Ramos (cell line): ENCODE measurements around the gene GCDH.
"Not testable (repeated sequence)": the region's sequence is repeated elsewhere in the genome, so short reads cannot be mapped to it uniquely, and the experiment has no call there.

Experiments
- in situ Hi-C: fragments of 300-500 bp; cut with MboI; formaldehyde crosslinking; loops from one replicate; pipeline ENCODE4 v1.14.3; 2022; ENCODE audit warnings: low sequenced_read_pairs; ENCODE audit not compliant: unreplicated experiment

Gene GCDH

DNA sequence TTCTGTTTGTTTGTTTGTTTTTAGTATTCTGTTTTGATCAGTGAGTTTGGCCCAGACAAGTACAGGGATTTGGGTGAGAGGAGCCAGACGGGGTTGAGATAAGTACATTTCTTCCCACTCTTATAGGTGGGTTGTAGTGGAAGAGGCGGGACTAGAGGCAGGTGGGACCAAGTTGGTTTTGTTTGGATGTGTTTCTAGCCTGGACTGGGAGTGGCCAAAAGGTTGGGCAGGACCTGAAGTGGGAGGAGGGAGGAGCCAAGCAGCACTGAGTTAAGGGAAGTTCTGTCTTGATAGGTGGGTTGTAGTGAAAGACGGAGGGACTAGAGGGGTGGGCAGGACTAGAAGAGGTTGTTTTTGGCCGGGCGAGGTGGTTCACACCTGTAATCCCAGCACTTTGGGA lies 18.7 kb upstream of the GCDH start:
- in situ Hi-C loops = no loop called here

DNA sequence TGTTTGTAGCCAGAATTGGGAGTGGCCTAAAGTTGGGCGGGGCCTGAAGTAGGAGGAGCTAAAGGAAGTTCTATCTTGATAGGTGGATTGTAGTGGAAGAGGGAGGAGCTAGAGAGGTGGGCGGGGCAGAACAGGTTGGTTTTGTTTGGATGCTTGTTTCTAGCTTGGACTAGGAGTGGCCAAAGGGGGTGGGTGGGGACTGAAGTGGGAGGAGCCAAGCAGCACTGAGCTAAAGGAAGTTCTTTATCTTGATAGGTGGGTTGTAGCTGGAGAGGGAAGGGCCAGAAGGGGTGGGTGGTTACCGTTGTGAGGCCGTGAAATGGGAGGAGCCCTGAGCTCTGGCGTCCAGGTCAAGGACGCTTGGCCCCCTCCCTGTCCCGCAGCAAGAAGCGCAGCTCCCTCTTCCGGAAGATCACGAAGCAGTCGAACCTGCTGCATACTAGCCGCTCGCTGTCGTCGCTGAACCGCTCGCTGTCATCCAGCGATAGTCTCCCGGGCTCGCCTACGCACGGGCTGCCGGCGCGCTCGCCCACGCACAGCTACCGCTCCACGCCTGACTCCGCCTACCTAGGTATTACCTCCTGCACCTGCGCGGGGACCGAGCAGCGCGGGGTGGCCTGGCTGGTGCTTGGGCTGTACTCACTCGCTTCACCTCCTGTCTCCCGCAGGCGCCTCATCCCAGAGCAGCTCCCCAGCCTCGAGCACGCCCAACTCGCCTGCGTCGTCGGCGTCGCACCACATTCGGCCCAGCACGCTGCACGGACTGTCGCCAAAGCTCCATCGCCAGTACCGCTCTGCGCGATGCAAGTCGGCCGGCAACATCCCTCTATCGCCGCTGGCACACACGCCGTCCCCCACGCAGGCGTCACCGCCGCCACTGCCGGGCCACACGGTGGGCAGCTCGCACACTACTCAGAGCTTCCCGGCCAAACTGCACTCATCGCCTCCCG lies 17.7 kb upstream of the GCDH start:
- in situ Hi-C loops = no loop called here

DNA sequence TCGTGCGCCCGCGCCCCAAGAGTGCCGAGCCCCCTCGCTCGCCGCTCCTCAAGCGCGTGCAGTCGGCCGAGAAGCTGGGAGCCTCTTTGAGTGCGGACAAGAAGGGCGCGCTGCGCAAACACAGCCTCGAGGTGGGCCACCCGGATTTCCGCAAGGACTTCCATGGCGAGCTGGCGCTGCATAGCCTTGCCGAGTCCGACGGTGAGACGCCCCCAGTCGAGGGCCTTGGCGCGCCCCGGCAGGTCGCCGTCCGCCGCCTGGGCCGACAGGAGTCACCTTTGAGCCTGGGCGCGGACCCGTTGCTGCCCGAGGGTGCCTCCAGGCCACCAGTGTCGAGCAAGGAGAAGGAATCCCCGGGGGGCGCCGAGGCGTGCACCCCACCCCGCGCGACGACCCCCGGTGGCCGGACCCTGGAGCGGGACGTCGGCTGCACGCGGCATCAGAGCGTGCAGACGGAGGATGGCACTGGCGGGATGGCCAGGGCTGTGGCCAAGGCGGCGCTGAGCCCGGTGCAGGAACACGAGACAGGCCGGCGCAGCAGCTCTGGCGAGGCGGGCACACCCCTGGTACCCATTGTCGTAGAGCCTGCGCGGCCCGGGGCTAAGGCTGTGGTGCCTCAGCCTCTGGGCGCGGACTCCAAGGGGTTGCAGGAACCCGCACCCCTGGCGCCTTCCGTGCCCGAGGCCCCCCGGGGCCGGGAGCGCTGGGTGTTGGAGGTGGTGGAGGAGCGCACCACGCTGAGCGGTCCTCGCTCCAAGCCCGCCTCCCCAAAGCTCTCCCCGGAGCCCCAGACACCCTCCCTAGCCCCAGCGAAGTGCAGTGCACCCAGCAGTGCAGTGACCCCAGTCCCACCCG lies 16.8 kb upstream of the GCDH start:
- in situ Hi-C loops = no loop called here

DNA sequence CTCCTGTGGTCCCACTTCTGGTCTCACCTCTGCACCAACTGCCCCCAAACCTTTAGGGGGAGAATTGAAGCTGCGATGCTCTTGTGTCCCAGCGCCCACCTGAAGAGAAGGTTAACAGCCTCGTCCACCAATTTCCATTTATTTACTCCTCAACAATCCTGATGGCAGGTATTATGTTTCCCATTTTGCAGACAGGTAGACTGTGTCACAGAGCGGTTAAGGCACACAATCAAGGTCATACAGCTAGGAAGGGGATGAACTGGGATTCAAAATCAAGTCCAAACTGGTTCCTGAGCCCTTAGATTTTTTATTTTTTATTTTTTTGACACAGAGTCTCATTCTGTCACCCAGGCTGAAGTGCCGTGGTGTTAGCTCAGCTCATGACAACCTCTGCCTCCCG lies 15.9 kb upstream of the GCDH start:
- in situ Hi-C loops = no loop called here

DNA sequence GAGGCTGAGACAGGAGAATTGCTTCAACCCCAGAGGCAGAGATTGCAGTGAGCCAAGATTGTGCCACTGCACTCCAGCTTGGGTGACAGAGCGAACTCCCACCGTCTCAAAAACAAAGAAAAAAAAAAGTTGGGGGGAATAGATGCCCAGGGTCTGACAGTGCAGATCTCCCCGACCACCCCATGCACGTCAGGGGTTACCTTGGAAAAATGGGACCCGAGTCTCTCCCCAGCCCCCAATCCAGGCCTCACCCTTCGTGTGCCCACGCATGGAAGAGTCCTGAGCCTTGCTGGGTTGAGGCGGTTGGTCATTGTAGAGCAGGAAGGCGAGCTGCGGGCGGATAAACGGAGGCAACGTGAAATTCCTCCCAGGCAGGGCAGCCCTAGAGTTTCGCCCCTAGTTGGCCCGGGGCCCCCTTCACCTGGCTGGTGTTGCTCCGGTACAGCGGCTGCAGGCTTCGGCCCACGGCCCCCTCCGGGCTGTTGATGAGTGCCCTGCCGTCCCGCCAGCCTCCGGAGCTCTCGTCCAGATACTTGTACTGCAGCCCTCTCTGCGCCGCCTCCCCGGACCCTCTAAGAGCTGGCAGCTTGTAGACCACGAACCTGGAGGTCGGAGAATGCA lies 10.3 kb upstream of the GCDH start:
- in situ Hi-C loops = no loop called here

DNA sequence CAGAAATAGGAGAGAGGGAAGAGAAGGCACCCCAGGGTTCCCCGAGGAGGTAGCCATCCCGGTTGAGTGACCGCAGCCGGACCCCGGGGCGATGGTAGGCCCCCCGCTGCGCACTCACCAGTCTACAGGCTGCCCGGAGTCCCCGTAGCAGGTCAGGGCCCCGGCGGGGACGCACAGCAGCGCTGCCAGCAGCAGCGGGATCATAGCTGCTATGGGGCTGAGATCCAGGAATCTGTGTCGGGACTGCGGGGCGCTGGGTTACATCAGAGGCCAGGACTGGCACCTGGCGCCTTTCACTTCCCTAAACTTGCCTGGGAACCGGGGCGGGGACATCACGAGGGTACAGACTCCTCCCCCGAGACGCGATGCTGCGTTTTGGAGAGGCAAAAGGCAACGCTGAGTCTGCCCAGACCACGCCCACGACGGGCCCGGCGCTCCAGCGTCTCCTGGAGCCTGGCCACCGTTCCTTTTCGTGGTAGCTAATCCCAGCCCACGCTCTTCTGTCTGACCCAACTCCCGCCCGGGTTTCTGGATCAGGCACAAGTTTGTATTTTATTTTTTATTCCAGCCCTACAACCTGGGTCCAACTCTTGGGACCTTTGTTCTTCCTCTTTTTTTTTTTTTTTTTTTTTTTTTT lies 9.7 kb upstream of the GCDH start, which contains the start of gene DNASE2:
DNASE2 (minus strand) TSS at position 278 of the 637 bp plus-strand sequence; CDS start at position 204, 74 bp downstream.
- in situ Hi-C loops = no loop called here

DNA sequence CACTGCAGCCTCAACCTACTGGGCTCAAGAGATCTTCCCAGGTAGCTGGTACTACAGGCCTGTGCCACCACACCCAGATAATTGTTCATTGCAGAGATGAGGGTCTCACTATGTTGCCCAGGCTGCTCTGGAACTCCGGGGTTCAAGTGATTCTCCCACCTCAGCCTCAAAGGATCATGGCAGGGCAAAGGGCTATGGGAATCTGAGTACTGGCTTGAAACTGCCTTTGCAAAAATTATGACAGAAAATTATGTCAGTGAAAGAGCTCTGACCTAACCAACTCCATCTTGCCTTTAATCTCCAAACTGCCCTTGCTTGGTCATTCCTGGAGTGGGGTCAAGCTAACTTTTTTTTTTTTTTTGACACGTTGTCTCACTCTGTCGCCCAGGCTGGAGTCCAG lies 8.4 kb upstream of the GCDH start:
- in situ Hi-C loops = no loop called here

DNA sequence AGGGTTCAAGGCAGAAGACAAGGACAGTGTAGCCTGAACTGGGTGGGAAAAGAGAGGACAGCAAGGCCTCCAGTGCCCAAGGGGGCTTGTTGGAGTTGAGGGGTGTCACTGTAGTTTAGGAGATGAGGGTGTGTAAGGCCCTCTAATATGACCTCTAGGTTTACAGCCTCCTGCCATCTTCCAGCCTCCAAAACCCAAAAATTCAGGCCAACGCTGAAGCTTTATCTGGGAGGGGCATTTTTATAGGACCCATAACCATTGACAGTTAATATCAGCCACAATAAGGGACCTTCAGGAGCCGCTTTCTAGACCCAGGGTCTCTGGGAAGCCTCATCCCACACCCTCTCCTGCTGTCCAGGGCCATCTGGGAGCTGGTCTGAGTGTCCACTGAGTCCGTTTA lies 6.8 kb upstream of the GCDH start:
- in situ Hi-C loops = no loop called here

DNA sequence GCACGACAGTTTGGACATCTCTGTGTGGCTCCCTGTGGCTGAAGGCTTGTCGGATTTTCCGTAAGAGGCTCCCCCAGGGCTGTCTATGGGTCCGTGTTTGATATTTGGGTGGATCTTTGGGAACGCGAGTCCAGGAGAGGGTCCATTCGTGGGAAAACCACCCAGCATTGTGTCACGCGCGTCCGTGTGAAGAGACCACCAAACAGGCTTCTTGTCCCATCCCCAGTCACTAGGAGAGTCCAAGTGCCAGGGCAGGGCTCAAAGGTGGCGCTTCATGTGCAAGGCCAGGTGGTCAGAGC lies 6.4 kb upstream of the GCDH start:
- in situ Hi-C loops = no loop called here

DNA sequence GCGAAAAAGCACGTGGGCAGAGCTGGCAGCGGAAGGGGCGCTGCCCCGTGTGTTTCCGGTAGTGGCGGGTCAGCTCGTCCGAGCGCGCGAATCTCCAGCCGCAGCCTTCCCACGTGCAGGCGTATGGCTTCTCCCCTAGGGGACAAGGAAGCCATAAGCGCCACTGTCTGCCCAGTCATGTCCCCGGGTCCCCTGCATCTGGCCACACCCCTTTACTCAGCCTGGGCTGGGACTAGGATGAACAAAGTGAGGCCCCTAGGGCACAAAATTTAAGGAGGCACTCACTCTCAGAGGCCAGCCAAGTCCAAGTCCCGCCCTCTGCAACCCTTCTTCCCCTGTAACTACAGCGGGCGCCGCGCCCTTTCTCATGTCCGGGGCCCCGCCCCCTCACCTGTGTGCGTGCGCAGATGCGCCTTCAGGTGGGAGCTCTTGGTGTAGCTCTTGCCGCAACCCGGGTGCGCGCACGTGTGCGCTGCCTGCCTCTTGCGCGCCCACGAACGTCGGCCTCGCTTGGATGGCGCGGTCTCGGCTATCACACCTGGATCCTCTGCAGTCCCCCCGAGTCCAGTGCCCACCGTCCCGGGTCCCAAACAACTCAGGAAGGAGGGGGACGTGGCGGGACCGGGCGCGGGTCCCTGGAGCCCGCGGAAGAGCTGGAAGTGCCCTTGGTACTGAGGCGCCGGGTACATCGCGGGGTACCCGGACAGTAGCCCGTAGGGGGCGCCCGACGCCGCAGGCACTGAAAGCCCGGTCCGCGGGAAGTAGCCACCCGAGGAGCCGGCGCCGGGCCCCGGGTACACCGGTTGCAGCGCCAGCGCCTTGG lies 5.8 kb upstream of the GCDH start:
- in situ Hi-C loops = no loop called here

DNA sequence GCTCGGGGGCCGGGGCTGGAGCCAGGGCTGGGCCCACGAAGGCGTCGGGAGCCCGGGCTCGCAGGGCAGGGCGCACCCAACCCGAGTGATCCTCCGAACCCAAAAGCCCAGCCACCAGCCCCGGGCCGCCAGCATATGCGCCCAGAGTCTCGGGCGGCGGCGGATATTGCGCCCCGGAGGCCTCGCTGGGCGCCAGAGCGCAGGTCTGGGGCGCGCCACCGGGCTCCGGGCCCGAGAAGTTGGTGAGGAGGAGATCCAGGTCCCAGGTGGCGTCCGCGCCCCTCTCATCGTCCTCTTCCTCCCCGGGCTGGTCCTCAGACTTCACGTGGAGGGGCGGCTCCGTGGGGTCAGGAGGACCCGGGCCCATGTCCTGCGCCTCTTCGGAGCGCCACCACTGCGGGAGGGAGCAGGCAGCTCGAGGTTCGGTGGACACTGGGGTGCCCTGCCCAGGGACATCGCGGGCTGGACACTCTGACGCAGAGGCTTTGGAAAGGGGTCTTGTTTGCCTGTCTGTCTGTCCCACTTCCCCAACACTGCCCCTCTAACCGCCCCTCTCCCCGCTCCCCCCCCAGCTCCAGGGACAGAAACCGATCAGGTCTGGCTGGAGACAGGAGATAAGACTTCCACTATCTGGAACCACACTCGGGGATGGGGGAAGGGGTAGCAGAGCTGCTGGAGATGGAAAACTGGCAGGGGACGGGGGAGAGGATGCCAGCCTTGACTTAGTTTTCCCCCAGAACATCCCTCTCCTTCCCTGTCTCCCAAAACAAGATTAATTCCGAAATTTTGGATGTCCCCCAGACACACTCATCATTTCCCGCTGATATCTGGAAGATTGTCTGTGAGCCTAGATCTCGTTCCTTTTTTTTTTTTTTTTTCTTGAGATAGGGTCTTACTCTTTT lies 5.0 kb upstream of the GCDH start:
- in situ Hi-C loops = no loop called here

DNA sequence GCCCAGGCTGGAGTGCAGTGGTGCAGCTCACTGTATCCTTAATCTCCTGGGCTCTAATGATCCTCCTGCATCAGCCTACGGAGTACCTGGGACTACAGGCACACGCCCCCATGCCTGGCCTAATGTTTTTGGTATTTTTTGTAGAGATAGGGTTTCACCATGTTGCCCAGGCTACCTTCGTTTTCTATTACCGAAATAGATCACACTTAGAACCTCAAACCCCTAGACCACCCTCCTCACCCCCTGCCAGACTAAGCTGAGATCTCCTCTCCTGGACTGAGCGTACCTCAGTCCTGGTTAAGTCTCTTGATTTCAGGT lies 4.3 kb upstream of the GCDH start:
- in situ Hi-C loops = no loop called here

DNA sequence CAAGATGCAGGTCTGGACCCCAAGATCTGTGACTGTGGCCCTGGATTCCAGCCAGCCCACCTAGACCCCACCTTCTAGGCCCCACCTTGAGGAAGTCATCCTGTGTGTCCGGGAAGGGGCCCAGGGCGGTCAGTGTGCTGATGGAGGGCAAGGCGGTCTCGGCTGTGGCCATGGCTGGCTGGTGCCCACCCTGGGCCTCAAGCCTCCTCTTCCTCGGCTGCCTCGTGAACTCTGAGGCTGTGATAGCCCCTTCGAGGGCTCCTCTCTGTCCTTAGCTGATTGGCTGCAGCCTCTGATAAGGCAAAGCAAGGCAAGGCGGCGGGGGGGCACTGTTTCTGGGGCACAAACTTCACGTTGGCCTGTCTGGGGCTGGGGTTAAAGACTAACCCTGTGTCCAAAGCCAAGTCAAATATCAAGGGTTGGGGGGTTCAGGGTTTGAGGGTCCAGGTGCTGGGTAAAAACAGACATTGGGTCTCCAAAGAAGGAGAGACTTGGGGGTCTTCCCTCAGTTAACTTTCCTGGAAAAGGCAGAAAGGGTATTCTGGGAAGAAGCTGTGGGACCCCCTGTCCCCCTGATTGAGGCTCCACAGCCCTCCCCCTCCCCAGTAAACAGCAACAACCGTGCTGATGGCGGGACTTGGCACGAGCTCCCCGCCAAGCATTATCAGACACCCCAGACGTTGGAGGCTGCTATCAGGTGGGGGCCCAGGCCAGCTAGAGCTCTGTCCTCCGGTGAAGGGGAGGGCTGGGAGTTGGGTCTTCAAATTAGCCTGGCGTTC lies 3.8 kb upstream of the GCDH start, which contains the start of gene KLF1:
KLF1 (minus strand) TSS at position 233 of the 779 bp plus-strand sequence; CDS start at position 172, 61 bp downstream.
- in situ Hi-C loops = no loop called here

DNA sequence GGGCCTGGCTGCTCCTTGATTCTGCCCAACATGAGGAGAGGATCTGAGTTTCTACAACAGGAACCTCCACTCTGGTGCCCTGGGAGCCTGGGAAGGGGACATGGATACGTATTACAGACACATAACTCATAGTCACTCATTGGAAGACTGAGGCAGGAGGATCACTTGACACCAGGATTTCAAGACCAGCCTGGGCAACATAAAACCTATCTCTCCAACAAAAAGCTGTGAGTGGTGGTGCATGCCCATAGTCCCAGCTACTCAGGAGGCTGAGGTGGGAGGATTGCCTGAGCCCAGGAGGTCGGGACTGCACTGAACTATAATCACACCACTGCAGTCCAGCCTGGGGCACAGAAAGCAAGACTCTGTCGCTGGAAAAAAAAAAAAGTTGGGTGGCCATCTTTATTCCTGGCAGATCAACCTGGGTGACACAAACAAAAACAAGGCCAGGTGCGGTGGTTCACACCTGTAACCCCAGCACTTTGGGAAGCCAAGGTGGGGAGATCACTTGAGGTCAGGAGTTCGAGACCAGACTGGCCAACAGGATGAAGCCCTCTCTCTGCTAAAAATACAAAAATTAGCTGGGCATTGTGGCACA lies 2.9 kb upstream of the GCDH start:
- in situ Hi-C loops = no loop called here

DNA sequence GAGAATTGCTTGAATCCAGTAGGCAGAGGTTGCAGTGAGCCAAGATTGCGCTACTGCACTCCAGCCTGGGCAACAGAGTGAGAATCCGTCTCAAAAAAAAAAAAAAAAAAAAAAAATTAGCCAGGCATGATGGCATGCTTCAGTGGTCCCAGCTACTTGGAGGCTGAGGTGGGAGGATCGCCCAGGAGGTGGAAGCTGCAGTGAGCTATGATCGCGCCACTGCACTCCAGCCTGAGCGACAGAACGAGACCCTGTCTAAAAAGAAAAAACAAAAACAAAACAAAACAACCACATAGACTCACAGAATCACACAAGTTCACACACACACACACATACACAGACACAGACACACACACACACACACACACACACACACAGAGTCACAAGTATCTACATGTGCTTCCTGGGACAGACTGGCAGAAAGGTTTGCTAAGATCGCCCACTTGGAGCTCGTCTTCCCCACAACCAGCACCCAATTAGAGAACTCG lies 617 bp upstream of the GCDH start:
- in situ Hi-C loops = not testable (repeated sequence)

DNA sequence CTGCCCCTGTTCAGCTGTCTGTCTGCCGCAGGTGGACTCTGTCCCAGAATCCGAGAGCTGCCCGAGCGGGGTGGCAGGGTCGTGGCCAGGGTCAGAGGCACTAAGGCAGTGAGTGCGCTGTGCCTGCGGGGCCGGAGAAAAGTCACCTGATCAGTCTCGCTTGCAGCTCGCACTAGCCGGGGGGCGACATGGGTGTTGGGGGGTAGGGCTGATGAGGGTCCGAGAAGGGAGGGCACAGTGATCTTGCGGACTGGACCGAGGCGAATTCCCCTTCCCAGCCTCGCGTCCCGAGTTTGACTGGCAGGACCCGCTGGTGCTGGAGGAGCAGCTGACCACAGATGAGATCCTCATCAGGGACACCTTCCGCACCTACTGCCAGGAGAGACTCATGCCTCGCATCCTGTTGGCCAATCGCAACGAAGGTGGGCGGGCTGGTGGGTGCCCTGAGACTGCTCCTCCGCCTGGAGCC lies 627 bp downstream of the GCDH start:
- in situ Hi-C loops = no loop called here

DNA sequence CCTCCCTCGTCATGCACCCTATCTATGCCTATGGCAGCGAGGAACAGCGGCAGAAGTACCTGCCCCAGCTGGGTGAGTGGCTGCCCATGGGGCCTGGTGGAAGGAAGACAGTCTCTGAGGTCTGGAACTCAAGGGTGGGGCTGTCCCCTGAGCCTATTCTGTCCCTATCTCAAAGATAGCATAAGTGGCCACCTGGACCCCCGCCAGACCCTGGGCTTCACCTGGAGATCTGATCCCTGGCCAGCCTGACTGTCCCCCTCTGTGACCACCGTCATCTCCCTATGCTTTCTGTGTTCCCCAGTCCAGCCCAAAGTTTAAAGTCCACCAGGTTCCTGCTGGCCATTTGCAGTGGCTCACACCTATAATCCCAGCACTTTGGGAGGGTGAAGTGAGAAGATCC lies 2.6 kb downstream of the GCDH start:
- in situ Hi-C loops = no loop called here
